GM06990 (cell line): Measurements from ENCODE around the gene FLT1.

Experiments
- DNase-seq: peaks from one replicate; pipeline ENCODE4 v3.0.0-alpha.2; 2011; ENCODE audit not compliant: insufficient read length; ENCODE audit errors: extremely low read depth
- H3K27me3 ChIP-seq: replicated peaks from 2 replicates; pipeline ENCODE4 v1.6.0; 2011; ENCODE audit warnings: low read length; ENCODE audit not compliant: control insufficient read depth, insufficient read depth
- H3K36me3 ChIP-seq: 2 replicates; pipeline ENCODE4 v1.5.1; 2011; ENCODE audit warnings: low read length; ENCODE audit not compliant: control insufficient read depth, insufficient read depth
- H3K4me3 ChIP-seq: replicated peaks from 2 replicates; pipeline ENCODE4 v1.5.1; 2011; ENCODE audit warnings: low read depth, mild to moderate bottlenecking, control low read depth, low read length
- TF ChIP-seq, protein P1 (sequence below): IDR thresholded peaks from 2 replicates; pipeline ENCODE4 v1.5.1; 2011; ENCODE audit warnings: low read length, control low read depth, mild to moderate bottlenecking, inconsistent platforms; ENCODE audit not compliant: insufficient read depth, poor library complexity, severe bottlenecking

Gene FLT1

DNA sequence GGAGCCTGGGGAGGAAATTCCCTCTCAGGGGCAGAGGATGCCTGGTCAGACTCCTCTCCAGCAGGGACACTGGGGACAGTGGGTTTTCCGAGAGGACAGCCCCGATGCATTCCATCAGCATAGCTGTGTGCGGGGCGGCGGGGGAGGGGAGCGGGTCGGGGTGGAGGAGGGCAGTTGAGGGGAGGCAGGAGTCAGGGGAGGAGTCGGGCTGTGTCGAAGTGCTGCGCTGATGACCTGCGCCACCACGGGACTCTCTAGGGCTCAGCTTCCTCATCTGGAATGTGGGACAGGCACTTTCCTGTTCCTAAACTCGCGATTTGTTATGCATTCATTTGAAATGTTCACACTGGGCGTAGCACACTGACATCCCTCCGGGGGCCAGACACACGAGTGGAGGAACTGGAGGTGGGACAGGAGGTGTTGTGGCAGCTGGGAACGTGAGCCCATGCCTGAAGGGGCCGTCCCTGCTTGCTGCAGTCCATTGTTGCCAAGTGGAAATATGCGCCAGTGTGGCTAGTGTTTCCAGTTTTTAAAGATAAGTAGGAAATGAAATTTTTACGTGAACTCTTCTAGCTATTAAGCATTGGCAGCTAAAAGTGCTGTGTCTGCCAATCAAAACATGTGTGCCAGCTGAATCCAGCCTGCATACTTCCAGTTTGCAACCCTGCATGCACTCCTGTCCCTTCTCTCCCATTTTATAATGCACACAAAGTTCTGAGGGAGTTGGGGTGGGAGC lies 43.3 kb downstream of the FLT1 start:
- Histone ChIP-seq H3K4me3 (no peak overlapping the region), H3K27me3 (no peaks in the 10 kb centered on the region), H3K36me3 (no peaks in the 10 kb centered on the region)
- no peak for DNase-seq
- TF ChIP-seq, protein P1, sequence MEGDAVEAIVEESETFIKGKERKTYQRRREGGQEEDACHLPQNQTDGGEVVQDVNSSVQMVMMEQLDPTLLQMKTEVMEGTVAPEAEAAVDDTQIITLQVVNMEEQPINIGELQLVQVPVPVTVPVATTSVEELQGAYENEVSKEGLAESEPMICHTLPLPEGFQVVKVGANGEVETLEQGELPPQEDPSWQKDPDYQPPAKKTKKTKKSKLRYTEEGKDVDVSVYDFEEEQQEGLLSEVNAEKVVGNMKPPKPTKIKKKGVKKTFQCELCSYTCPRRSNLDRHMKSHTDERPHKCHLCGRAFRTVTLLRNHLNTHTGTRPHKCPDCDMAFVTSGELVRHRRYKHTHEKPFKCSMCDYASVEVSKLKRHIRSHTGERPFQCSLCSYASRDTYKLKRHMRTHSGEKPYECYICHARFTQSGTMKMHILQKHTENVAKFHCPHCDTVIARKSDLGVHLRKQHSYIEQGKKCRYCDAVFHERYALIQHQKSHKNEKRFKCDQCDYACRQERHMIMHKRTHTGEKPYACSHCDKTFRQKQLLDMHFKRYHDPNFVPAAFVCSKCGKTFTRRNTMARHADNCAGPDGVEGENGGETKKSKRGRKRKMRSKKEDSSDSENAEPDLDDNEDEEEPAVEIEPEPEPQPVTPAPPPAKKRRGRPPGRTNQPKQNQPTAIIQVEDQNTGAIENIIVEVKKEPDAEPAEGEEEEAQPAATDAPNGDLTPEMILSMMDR = no peak

DNA sequence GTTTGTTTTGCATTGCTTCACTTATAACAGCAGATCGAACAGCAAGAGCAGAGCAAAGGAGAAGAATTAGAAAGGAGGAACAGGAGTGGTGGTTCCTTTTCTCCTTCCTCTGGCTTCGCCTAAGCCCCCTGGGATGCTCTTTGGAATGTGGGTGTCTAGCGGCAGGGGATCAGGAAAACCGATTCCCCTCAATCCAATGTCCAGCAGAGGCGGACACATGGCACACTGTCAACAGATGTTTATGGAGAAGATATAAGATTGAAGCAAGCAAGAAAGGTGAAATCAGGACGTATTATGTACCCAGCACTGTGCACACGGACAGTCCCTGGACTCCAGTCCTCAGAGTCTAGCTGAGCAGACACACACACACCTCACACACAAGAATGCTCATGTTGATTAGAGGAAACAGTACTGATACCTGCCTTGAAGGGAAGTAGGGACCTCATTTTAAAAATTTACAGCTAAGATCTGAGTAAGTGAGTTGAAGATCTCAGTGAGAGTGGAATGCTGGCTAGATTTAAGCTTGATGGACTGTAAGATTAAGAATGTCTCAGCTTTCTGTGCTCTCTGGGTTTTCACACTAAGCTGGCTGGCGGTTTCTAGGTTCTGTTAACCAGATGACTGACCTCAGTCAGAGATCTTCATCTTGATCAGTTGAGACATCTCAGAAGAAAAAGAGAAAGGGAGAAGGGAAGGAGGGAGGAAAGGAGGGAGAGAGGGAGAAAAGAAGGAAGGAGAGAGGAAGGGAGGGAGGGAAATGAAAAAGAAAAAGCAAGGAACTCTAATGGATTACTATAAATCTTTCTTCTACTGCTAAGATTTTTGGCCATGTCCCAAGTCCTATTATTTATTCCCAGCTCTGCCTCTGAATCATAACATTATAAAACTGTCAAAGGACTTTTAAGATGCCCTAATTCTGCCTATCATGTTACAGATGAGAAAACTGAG lies 44.8 kb downstream of the FLT1 start:
- no peak overlapping the region for H3K4me3 ChIP-seq
- H3K36me3 ChIP-seq = no peaks in the 10 kb centered on the region
- H3K27me3 ChIP-seq = no peaks in the 10 kb centered on the region
- TF ChIP-seq, protein P1 = no peak
- DNase-seq = no peak

DNA sequence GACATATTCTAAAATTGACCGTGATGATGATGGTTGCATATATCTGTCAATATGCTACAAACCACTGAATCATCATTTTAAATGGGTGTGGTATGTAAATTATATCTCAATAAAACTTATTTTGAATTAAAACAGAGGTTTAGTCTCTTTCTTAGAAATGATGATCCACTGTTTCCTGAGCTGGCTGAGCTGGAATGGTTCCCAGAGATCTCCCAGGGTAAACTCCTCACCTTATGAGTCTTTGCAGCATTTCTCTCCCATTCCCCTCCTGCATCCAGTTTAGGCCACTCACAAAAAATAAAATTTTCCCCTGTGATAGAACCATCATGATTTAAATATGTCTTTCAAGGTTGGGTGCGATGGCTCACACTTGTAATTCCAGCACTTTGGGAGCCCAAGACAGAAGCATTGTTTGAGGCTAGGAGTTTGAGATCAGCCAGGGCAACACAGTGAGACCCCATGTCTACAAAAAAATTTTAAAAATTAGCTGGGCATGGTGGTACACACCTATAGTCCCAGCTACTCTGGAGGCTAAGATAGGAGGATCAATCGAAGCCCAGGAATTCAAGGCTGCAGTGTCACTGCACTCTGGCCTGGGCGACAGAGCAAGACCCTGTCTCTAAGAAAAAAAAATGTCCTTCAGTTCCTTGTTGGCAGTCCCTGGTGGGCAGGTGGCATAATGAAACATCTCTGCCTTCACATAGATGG lies 46.1 kb downstream of the FLT1 start:
- no peaks in the 10 kb centered on the region for H3K36me3 ChIP-seq
- TF ChIP-seq, protein P1 = no peak
- H3K4me3 ChIP-seq = no peak overlapping the region
- no peak for DNase-seq
- H3K27me3 ChIP-seq = no peaks in the 10 kb centered on the region

DNA sequence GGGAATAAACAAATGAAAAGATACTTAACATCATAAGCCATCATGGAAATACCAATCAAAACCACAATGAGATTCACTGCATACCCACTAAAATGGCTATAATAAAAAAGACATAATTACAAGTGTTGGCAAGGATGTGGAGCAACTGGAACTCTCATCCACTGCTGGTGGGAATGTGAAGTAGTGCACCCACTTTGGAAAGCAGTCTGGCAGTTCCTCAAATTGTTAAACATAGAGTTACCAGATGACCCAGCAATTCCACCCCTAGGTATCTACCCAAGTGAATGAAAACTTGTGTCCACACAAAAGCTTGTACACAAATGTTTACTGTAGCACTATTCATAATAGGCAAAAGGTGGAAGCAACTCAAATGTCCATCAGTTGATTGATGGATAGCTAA lies 46.9 kb downstream of the FLT1 start:
- no peaks in the 10 kb centered on the region for H3K27me3 ChIP-seq
- TF ChIP-seq, protein P1 = no peak
- no peaks in the 10 kb centered on the region for H3K36me3 ChIP-seq
- H3K4me3 ChIP-seq = no peak overlapping the region
- no peak for DNase-seq

DNA sequence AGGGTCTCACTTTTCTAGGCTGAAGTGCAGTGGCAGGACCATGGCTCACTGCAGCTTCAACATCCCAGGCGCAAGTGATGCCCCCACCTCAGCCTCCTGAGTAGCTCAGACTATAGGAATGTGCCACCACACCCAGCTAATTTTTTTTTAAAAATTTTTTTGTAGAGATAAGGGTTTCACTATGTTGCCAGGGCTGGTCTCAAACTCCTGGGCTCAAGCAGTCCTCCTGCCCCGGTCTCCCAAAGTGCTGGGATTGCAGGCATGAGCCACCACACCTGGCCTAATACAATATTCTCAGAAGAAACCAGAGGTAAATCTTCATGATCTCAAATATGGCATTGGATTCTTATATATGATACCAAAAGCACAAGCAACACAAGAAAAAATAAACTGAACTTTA lies 47.7 kb downstream of the FLT1 start:
- H3K4me3 ChIP-seq = no peak overlapping the region
- H3K36me3 ChIP-seq = no peaks in the 10 kb centered on the region
- no peaks in the 10 kb centered on the region for H3K27me3 ChIP-seq
- no peak for DNase-seq
- TF ChIP-seq, protein P1 = no peak
